ENCODE results near the gene DZIP3.
A peak's percentile ranks its signal among the peaks of the same experiment; 100 is the strongest.
"Not testable (repeated sequence)": the region's sequence is repeated elsewhere in the genome, so short reads cannot be mapped to it uniquely, and the experiment has no call there.

Gene DZIP3

DNA sequence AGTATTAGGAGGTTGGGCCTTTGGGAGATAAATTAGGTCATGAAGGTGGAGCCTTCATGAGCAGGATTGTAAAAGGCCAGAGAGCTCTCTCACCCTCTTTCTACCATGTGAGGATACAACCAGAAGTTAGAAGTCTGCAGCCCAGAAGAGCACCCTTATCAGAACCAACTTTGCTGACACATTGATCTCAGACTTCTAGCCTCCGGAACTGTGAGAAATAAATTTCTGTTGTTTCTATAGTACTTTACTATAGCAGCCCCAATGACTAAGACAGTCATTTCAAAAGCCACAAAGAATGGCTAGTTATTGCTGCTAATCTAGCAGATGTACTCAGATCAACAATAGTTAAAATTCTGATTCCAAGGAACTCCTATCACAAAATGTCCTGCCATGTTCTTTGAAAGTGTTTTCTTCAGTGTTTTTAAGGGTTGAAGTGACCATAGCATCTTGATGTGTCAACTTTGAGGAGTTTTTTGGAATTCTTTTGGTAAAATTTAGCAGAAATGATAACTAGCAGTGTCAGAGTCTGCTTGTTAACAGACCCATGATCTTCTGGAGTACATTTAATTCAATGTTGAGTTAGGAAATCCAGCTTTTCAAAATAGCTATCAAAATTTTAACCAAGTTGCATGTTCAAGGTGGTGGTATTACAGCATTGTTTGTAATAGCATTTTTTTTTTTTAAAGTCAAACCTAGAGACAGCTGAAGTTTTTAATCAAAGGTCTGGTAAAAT lies 10.3 kb downstream of the DZIP3 start:
- DNase-seq (ENCODE audit: low read depth in 4 of 4, low spot score in 1 of 4): no peak

DNA sequence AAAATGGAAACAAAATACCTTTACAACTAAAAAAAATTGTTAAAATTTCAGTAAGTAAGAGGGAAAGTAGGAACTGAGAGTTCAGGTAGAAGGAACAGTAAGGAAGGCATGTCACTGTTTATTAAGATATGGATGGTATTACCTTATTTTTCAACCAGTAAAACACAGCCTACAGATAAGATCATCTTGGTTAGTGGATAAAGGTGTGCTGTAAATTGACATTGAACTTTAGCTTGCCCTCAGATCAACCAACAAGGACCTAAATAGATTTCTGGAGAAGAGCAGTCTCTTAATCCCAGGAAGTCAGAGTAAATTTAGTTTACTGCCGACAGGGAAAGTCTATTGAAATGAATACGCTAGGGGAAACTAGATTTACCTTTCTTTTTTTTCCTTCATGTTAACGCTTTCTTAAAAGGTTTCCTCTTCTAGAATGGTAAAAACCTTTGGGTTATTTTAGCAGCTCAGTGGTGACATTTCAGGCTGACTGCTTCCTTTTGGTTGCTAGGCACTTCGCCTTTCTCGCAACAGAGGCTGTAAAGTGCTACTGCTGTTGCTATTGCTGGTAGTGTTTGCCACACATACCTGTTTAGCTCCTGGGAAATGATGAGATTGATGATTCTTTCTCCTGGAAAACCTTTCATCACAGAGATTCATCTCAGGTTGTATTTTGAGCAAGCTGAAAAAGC lies 12.9 kb downstream of the DZIP3 start:
- no peak for DNase-seq (ENCODE audit: low read depth in 4 of 4, low spot score in 1 of 4)

- DNase-seq (ENCODE audit: low read depth in 4 of 4, low spot score in 1 of 4): no peak
These were observed 13.4 kb downstream of the DZIP3 start for GRCh38 chr3:108602935-108603294.

DNA sequence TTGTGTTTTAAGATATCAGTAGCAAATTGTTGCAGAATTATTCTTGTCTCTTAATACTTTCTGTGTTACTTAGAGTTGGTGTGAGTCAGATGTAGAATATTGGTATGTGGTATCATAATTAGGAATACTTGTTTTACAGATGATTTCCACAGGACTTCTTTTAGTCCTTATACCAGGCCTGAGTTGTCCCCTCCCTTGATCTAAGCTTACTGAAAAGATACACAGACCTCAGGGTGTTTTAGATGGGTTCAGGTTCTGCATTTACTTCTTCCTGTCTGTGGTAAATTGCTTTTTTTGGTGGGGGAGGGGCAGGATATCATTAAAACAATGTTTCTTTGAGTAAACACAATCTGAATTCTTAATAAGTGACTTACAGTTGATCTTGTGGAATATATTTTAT lies 14.2 kb downstream of the DZIP3 start:
- DNase-seq (ENCODE audit: low read depth in 4 of 4, low spot score in 1 of 4): no peak

DNA sequence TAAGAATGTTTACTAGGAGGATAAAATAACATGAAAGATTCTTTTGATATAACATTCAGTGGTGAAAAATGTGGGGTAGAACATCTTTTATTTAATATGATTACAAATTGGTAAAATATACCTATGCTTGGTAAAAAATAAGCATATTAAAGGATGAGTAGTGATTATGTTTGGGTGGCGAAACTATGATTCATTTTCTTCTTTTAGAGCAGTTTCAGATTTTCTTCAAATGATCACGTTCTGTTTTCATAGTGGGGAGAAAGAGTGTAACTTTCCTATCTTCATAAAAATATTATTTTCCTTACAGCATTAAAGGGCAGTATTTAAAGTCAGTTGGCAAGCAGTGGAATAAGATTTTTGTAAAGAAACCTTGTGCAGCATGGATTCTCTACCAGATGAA lies 15.5 kb downstream of the DZIP3 start:
- DNase-seq (ENCODE audit: low read depth in 4 of 4, low spot score in 1 of 4): no peak

DNA sequence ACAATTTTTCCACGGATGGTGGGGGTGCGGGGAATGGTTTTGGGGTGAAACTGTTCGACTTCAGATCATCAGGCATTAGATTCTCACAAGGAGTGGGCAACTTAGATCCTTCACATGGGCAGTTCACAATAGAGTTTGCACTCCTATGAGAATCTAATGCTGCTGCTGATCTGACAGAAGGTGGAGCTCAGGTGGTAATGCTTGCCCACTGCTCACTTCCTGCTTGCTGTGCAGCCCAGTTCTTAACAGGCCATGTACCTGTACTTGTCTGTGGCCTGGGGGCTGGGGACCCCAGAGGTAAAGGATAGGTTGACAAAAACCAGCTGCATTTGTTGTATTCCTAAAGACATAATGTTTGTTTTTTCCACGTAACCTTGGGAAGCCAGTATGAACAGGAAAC lies 16.0 kb downstream of the DZIP3 start:
- DNase-seq (ENCODE audit: low read depth in 4 of 4, low spot score in 1 of 4): no peak

- no peak for DNase-seq (ENCODE audit: low read depth in 4 of 4, low spot score in 1 of 4)
These were observed 19.2 kb downstream of the DZIP3 start for GRCh38 chr3:108608750-108609149.

DNA sequence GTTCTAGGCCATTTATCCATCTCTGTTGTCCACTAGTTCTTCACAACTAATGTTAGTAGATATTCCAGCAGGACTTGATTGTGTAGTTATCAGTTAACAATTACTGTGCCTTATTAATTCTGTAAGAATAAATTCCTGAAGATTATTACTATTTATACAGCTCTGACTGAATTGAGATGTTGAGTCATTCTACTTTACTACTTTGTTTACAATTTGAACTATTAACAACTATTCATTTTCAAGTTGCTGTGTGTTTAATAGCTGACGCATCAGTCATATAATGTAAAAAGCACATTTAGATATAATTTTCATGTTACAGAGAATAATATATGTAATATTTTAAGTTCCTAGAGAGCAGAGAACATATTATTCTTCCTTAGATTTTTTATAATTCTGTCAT lies 21.1 kb downstream of the DZIP3 start:
- no peak for DNase-seq (ENCODE audit: low read depth in 4 of 4, low spot score in 1 of 4)

- DNase-seq (ENCODE audit: low read depth in 4 of 4, low spot score in 1 of 4): not testable (repeated sequence)
These were observed 26.6 kb downstream of the DZIP3 start for GRCh38 chr3:108616090-108616489.

- no peak for DNase-seq (ENCODE audit: low read depth in 4 of 4, low spot score in 1 of 4)
These were observed 30.7 kb downstream of the DZIP3 start for GRCh38 chr3:108620250-108620649.

DNA sequence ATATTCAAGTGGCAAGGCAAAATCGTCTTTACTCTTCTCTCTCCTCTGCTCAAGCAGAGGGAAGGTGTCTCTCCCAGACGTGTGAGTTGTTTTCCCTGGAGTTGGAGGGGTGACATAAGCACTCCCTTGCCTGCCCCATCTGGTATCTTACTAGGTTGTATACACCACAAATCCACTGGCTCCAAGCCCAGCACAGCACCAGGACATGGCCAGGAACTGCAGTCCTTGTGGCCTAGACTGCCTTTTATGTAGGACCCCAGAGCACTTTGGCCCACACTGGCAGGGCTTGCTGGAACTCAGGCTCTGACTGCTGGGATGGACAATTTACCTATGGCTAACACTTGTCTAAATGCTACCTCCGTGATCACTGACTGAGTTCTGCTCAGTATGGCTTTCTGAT lies 34.0 kb downstream of the DZIP3 start:
- DNase-seq (ENCODE audit: low read depth in 4 of 4, low spot score in 1 of 4): no peak

DNA sequence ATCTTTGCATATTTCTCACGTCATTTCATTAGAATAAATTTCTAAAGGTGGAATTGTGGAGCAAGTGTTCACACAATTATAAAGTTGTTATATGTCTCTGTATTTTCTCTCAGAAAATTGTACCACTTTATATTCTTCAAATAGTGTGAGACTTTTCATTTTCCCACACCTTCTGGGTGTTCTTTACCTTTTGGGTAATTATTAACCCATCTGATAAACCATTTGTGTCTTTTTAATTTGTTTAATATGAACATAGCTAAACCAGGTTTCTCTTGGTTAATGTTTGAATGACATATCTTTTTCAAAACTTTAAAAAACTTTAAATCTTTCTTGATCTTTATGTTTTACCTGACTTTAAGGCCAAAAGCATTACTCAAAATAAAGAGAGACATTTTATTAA lies 40.5 kb downstream of the DZIP3 start:
- no peak for DNase-seq (ENCODE audit: low read depth in 4 of 4, low spot score in 1 of 4)

- DNase-seq (ENCODE audit: low read depth in 4 of 4, low spot score in 1 of 4): no peak
These were observed 53.0 kb downstream of the DZIP3 start for GRCh38 chr3:108642526-108642925.

DNA sequence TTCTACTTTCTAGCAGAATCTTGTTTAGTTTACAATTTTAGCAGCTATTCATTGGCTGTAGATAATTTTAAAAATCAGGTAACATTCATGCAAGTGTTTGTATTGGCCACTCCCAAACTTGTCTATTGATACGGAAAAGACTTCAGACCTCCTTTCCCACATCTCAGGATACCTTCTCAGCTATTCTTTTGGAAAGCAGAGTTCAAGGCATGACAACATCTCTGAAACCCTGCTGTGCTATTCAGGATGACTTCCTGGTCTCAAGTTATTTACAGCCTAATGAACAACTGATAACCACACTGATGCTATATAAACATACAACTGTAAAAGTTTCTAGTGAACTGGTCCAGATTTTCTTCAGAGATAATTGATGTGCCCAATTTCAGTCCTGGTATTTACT lies 55.8 kb downstream of the DZIP3 start:
- no peak for DNase-seq (ENCODE audit: low read depth in 4 of 4, low spot score in 1 of 4)

GRCh38 chr3:108655664-108656063 lies 66.1 kb downstream of the DZIP3 start:
- not testable (repeated sequence) for DNase-seq (ENCODE audit: low read depth in 4 of 4, low spot score in 1 of 4)

DNA sequence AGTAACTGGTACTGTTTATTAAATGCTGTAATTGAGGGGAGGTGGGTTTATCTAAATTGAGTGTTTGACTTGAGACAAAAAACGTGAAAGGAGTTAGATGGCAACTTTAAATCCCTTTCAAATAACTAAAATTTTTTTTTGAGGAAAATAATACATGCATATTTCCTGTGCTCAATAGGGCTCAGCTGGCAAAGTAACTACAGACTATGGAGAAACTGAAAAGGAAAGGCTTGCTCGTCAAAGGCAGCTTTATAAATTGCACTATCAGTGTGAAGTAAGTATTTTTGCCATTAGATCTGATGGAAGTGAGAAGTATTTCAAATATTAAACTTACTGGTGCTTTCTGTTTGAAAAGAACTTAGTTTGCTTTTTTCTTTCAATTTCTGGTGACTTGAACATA lies 72.2 kb downstream of the DZIP3 start:
- no peak for DNase-seq (ENCODE audit: low read depth in 4 of 4, low spot score in 1 of 4)

GRCh38 chr3:108662142-108662738 lies 72.7 kb downstream of the DZIP3 start:
- peak in 3 of 4 experiments; percentile 1 to 18 (median 7) for DNase-seq (ENCODE audit: low read depth in 4 of 4, low spot score in 1 of 4)

- no peak for DNase-seq (ENCODE audit: low read depth in 4 of 4, low spot score in 1 of 4)
These were observed 74.7 kb downstream of the DZIP3 start for GRCh38 chr3:108664266-108664665.

DNA sequence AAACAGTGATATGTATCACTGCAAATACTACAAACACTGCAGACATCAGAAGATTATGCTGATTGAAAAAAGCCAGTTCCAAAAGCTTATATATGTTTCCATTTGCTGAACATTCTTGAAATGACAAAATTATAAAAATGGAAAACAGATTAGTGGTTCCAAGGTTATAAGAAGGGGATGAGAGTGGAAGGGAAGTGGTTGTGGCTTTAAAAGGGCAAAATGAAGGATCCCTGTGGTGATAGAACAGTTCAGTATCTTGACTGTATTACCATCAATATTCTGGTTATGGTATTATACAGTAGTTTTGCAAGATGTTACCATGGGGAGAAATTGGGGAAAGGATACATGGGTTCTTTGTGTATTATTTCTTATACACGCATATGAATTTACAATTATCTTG lies 77.8 kb downstream of the DZIP3 start:
- no peak for DNase-seq (ENCODE audit: low read depth in 4 of 4, low spot score in 1 of 4)

GRCh38 chr3:108669208-108669607 lies 79.7 kb downstream of the DZIP3 start:
- no peak for DNase-seq (ENCODE audit: low read depth in 4 of 4, low spot score in 1 of 4)

- DNase-seq (ENCODE audit: low read depth in 4 of 4, low spot score in 1 of 4): no peak
These were observed 83.2 kb downstream of the DZIP3 start for GRCh38 chr3:108672701-108673100.

DNA sequence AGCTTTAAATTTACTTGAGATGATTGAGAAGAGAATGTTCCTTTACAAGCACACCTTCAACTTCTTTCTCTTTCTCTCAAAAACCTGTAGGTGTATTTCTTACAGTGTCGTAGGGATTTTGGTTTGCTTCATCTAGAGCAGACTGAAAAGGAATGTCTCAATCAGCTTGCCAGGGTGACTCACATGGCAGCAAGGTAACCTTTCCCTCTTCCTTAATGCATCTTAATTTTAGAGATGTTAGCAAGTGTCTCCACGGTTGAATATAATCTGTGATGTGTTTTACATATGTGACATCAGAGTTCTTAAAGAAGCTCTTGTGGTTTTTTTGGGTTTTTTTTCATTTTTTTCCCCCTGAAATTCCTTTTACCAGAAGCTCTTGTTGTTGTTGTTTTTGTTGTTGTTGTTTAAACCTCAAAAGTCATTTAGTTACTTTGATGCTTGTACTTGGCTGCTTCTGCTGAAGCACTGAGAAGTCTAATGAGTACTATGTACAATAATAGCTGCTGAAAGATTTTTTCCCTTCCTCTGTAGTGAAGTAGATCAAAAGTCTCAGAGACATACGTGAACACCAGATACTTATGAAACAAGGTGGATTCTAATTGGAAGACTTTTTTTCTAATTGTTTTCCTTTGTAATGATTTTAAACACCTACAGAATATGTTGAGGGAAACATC lies 84.6 kb downstream of the DZIP3 start:
- DNase-seq (ENCODE audit: low read depth in 4 of 4, low spot score in 1 of 4): no peak

Measured in stimulated activated CD4-positive, alpha-beta T cell treated with anti-CD3 and anti-CD28 coated beads, Interleukin-1b, Interleukin-23, amount 100 ng/mL, for 24 hours (primary cell).